Left renal cortex interstitium (tissue), 4 donors: Measurements from ENCODE around the gene HEATR5A. TPM values are rescaled to one million over a fixed set of nuclear protein-coding genes. Genes with fewer than 3 reads are reported as not detected.
"Not testable (repeated sequence)": the region's sequence is repeated elsewhere in the genome, so short reads cannot be mapped to it uniquely, and the experiment has no call there.

Experiments used
- DNase-seq, 4 donors: peaks; one replicate each; pipeline ENCODE4 v3.0.0-alpha.2; 2013; ENCODE audit warnings: low read depth in 4 of 4, low spot score in 2 of 4, missing footprints in 1 of 4
- polyA plus RNA-seq, 4 donors: library from polyadenylated mRNA; unstranded; fragments of 120-200 nt; gene quantifications; one replicate each; pipeline ENCODE4 v1.2.1, GENCODE V29; 2013; ENCODE audit not compliant: insufficient read length in 4 of 4

The HEATR5A gene
- polyA plus RNA-seq, 4 donors, result 16.9 to 19.4 (median 17.8) TPM

GRCh38 chr14:31261859-31262731, 158.3 kb downstream of the HEATR5A start:
- peak in 1 of 4 donors; percentile 29 for DNase-seq

DNA sequence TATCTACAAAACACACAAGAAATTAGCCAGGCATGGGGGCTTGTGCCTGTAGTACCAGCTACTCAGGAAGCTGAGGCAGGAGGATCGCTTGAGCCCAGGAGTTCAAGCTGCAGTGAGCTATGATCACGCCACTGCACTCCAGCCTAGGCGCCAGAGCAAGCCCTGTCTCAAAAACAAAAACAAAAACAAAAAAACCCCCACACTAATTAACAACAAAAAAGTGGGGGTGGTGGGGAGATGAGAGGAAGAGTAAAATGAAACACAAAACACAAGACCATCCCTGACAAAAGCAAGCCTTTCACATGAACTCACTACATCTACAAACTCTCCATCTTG, 158.9 kb downstream of the HEATR5A start:
- DNase-seq, result no peak

- DNase-seq, result not testable (repeated sequence)
Observed at GRCh38 chr14:31259040-31259435, 161.3 kb downstream of the HEATR5A start.

DNA sequence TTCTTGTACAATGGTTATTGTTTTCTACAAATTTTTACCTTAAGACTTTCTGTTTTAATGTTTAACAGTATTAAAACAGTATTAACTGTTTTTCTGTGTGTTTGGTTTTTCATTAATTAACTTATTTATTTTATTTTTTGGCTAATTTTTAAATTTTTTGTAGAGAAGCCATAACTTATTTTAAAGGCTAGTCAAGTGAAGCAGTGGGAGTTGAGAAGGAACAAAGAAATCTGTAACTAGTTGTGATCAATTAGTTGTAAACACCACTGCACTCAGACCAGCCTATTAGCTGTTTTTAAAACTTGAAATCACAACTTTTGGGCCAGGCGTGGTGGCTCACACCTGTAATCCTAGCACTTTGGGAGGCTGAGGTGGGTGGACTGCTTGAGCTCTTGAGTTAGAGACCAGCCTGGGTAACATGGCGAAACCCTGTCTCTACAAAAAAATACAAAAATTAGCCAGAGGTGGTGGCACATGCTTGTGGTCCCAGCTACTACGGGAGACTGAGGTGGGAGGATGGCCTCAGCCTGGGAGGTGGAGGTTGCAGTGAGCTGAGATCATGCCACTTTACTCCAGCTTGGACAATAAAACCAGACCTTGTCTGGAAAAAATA, 161.8 kb downstream of the HEATR5A start:
- no peak for DNase-seq

DNA sequence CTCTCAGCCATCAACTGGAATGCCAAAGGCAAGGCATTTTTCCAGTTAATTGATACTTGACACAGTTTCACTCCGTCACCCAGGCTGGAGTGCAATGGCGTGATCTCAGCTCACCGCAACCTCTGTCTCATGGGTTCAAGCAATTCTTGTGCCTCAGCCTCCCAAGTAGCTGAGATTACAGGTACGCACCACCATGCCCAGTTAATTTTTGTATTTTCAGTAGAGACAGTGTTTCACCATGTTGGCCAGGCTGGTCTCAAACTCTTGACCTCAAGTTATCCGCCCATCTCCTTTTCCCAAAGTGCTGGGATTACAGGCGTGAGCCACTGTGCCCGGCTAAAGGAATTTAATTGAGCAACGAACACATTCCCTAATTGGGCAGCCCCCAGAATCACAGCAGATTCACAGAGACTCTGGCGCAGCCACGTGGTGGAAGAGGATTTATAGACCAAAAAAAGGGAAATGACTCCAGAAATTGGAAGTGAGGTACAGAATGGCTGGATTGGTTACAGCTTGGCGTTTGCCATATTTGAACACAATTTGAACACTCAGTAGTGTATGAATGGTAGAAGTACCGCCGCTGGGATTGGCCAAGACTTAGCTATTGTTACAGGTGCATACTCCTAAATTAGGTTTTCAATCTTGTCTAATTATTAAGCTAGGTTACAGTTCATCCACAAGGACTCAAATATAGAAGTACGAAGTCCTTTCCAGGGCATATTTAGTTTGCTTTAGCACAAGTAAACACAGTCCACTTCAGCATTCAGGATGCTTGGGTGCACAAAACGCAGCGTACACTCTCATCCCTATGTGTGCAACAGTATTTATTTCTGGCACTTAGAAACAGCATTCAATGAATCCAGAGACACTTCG, 162.6 kb downstream of the HEATR5A start:
- DNase-seq, result not testable (repeated sequence)

DNA sequence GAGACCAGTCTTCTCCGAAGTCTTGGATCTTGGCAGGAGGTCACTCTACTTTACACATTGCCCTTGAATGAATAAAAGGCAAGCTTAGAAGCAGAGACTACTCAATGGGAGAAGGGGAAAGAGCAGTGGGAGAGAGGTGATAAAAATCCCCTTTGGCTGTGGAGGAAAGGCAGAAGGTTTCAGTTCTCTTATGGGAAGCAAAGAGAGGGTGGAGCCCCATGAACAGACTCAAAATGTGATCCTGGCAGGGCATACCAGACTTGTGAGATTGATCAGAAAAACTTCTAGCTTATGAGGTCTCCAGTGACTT, 163.2 kb downstream of the HEATR5A start:
- DNase-seq, result no peak

DNA sequence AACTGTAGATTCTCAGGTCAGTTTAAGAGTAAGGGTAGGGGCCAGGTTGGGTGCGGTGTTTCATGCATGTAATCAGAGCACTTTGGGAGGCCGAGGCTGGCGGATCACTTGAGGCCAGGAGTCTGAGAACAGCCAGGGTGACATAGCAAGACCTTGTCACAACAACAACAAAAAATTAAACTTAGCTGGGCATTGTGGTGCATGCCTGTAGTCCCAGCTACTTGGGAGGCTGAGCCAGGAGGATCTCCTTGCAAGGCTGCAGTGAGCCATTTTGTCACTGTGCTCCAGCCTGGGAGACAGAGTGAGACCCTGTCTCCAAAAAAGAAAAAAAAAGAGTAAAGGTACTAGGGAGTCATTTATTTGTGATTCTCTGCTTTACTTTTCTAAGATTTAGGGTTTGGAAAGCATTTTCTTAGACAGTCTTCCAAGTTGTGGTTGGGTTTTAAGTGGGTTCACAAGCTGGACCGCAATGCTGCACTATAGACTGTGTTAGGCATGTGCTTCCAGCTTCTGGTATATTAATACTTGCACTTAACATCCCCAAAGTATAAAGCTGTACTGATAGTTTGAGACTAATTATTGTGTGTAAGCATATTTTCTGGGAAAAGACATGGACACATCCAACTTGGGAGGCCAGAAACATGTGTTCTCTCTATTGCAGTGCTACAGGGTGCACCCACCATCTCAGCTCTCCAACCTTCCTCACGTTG, 163.7 kb downstream of the HEATR5A start:
- DNase-seq, result no peak

GRCh38 chr14:31255918-31256317, 164.4 kb downstream of the HEATR5A start:
- DNase-seq, result not testable (repeated sequence)

- DNase-seq, result no peak
Observed at GRCh38 chr14:31255286-31255685, 165.1 kb downstream of the HEATR5A start.

GRCh38 chr14:31253746-31254471, 166.4 kb downstream of the HEATR5A start:
- no peak for DNase-seq

- no peak for DNase-seq
Observed at GRCh38 chr14:31252865-31253264, 167.5 kb downstream of the HEATR5A start.

DNA sequence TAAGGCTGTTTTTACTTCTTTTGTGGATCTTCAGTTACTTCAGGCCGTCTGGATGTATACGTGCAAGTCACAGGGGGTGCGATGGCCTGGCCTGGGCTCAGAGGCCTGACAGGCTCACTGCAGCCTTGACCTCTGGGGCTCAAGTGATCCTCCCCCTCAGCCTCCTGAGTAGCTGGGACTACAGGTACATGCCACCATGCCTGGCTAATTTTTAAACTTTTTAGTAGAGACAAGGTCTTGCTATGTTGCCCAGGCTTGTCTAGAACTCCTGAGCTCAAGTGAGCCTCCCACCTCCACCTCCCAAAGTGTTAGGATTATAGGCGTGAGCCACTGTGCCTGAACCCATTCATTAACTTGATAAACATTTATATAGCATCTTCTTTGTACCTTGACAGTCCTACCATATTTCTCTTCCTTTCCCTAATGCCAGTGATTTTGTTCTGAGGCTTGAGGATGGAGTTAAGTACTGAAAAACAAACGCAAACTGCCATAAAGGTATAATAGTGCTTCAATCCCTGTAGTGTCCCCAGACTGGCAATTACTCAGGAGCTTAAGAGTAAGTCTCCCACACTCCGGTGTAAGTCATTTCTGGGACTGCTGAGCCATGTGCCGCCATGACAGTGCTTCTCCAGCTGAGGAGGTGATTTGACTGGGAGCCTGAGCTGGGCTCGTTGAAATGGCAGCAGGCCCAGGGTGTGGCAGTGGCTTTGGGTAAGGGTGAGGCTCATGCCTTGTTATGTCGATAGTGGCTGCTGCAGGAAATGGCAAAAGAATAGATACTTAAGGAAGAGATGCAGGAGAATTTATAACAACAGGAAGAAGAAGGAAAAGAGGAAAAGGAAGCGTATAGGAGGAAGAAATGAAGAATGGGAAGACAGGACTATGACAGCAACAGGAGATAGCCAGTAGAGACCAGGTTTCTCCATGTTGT, 169.1 kb downstream of the HEATR5A start:
- no peak for DNase-seq

DNA sequence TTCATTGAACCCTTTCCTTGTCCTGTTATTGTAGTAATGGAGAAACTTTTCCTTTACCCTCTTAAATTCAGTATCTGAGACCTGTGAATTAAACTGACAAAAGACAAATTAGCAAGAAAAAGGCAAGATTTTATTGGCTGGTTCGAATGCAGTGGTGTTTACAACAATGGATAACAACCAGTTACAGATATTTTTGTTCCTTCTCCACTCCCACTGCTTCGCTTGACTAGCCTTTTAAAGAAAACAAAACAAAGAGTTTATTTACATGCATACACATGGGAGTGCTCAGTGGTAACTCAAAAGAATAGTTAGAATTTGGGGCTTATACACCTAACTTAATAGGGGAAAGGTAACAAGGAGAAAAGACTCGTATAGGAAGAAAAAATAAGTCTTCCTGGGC, 175.7 kb downstream of the HEATR5A start:
- no peak for DNase-seq

- DNase-seq, result no peak
Observed at GRCh38 chr14:31243860-31244259, 176.5 kb downstream of the HEATR5A start.

- not testable (repeated sequence) for DNase-seq
Observed at GRCh38 chr14:31242161-31242940, 178.0 kb downstream of the HEATR5A start.
